Activated T-helper 1 cell treated with anti-CD3 and anti-CD28 coated beads, Interleukin-12 subunit alpha, Interleukin-12 subunit beta, Interleukin-2, Interleukin-4 antibody, amounts not matched to agents 30 ng/mL and 10 ng/mL and 1 ng/mL, durations not matched to agents 14 hours and 24 hours and 36 hours (primary cell): ENCODE results near the gene CCDC7. TPM values are rescaled to one million over a fixed set of nuclear protein-coding genes. Genes with fewer than 3 reads are reported as not detected.
"Not testable (repeated sequence)": the region's sequence is repeated elsewhere in the genome, so short reads cannot be mapped to it uniquely, and the experiment has no call there.

Experiments
- DNase-seq: peaks from one replicate; pipeline ENCODE4 v3.0.0; 2021; ENCODE audit warnings: low spot score
- H3K27ac Mint-ChIP-seq: one replicate; pipeline ENCODE4 v1.8.0; 2021; ENCODE audit warnings: mild to moderate bottlenecking, mixed read lengths
- H3K27me3 Mint-ChIP-seq: one replicate; pipeline ENCODE4 v1.8.0; 2022; ENCODE audit warnings: mild to moderate bottlenecking, moderate library complexity, mixed read lengths; ENCODE audit not compliant: insufficient read depth
- H3K36me3 Mint-ChIP-seq: one replicate; pipeline ENCODE4 v1.8.0; 2021; ENCODE audit warnings: low read depth, mixed read lengths
- H3K4me1 Mint-ChIP-seq: one replicate; pipeline ENCODE4 v1.8.0; 2021; ENCODE audit warnings: low read depth, mixed read lengths
- H3K4me3 Mint-ChIP-seq: one replicate; pipeline ENCODE4 v1.8.0; 2021; ENCODE audit warnings: mild to moderate bottlenecking, moderate library complexity, mixed read lengths
- H3K9me3 Mint-ChIP-seq: one replicate; pipeline ENCODE4 v1.8.0; 2021; ENCODE audit warnings: mixed read lengths
- intact Hi-C: fragments of 100-400 bp; cut with micrococcal nuclease; formaldehyde crosslinking; loops from one replicate; pipeline ENCODE4 v1.15.1; 2024
- total RNA-seq: library from RNA; stranded (reverse); gene quantifications from 2 replicates; pipeline ENCODE4 v1.2.3, GENCODE V29; 2022

CCDC7 gene
- total RNA-seq, 1 donor from 2014 or later, result 9.0 TPM

GRCh38 chr10:32889631-32890212 lies 443.8 kb downstream of the CCDC7 start:
- Mint-ChIP-seq H3K4me1 (peaks cover 5% of the 10 kb centered on the region), H3K27me3 (no peaks in the 10 kb centered on the region), H3K9me3 (no peaks in the 10 kb centered on the region), H3K4me3 (no peak overlapping the region), H3K27ac (no peak overlapping the region), H3K36me3 (no peaks in the 10 kb centered on the region)
- no peak for DNase-seq
- intact Hi-C loops, result no loop called here

GRCh38 chr10:32890444-32890843 lies 444.5 kb downstream of the CCDC7 start:
- H3K4me3 Mint-ChIP-seq, result no peak overlapping the region
- no peak overlapping the region for H3K27ac Mint-ChIP-seq
- H3K27me3 Mint-ChIP-seq, result no peaks in the 10 kb centered on the region
- H3K9me3 Mint-ChIP-seq, result no peaks in the 10 kb centered on the region
- DNase-seq, result no peak
- intact Hi-C loops, result no loop called here
- peaks cover 5% of the 10 kb centered on the region for H3K4me1 Mint-ChIP-seq
- no peaks in the 10 kb centered on the region for H3K36me3 Mint-ChIP-seq

GRCh38 chr10:32891261-32891660 lies 445.3 kb downstream of the CCDC7 start:
- Mint-ChIP-seq H3K4me3 (no peak overlapping the region), H3K4me1 (peaks cover 5% of the 10 kb centered on the region), H3K36me3 (peaks cover 1% of the 10 kb centered on the region), H3K27me3 (no peaks in the 10 kb centered on the region), H3K27ac (no peak overlapping the region), H3K9me3 (no peaks in the 10 kb centered on the region)
- intact Hi-C loops, result no loop called here
- DNase-seq, result no peak

GRCh38 chr10:32893434-32893833 lies 447.5 kb downstream of the CCDC7 start:
- intact Hi-C loops, result no loop called here
- no peaks in the 10 kb centered on the region for H3K27me3 Mint-ChIP-seq
- DNase-seq, result no peak
- H3K36me3 Mint-ChIP-seq, result peaks cover 10% of the 10 kb centered on the region
- peaks cover 5% of the 10 kb centered on the region for H3K4me1 Mint-ChIP-seq
- H3K27ac Mint-ChIP-seq, result no peak overlapping the region
- H3K4me3 Mint-ChIP-seq, result no peak overlapping the region
- no peaks in the 10 kb centered on the region for H3K9me3 Mint-ChIP-seq

GRCh38 chr10:32893916-32894664 lies 448.1 kb downstream of the CCDC7 start:
- no peak for DNase-seq
- H3K27me3 Mint-ChIP-seq, result no peaks in the 10 kb centered on the region
- peaks cover 5% of the 10 kb centered on the region for H3K4me1 Mint-ChIP-seq
- no peak overlapping the region for H3K27ac Mint-ChIP-seq
- H3K9me3 Mint-ChIP-seq, result no peaks in the 10 kb centered on the region
- peaks cover 10% of the 10 kb centered on the region for H3K36me3 Mint-ChIP-seq
- H3K4me3 Mint-ChIP-seq, result no peak overlapping the region
- intact Hi-C loops, result no loop called here

- H3K27me3 Mint-ChIP-seq, intact Hi-C loops, H3K4me3 Mint-ChIP-seq, H3K9me3 Mint-ChIP-seq, DNase-seq, H3K4me1 Mint-ChIP-seq, H3K27ac Mint-ChIP-seq: not testable (repeated sequence)
- peaks cover 10% of the 10 kb centered on the region for H3K36me3 Mint-ChIP-seq
Measured at GRCh38 chr10:32895200-32895968, 449.4 kb downstream of the CCDC7 start.

- Mint-ChIP-seq H3K4me1 (no peaks in the 10 kb centered on the region), H3K36me3 (peaks cover 11% of the 10 kb centered on the region), H3K9me3 (no peaks in the 10 kb centered on the region), H3K27me3 (no peaks in the 10 kb centered on the region), H3K4me3 (no peak overlapping the region), H3K27ac (no peak overlapping the region)
- intact Hi-C loops, result no loop called here
- no peak for DNase-seq
Measured at GRCh38 chr10:32901815-32902214, 455.9 kb downstream of the CCDC7 start.

GRCh38 chr10:32905466-32905865 lies 459.5 kb downstream of the CCDC7 start:
- no peaks in the 10 kb centered on the region for H3K27me3 Mint-ChIP-seq
- intact Hi-C loops, result no loop called here
- H3K27ac Mint-ChIP-seq, result no peak overlapping the region
- no peak overlapping the region for H3K4me3 Mint-ChIP-seq
- H3K9me3 Mint-ChIP-seq, result no peaks in the 10 kb centered on the region
- no peaks in the 10 kb centered on the region for H3K4me1 Mint-ChIP-seq
- DNase-seq, result no peak
- peaks cover 11% of the 10 kb centered on the region for H3K36me3 Mint-ChIP-seq

GRCh38 chr10:32906595-32906994 lies 460.7 kb downstream of the CCDC7 start:
- no peak overlapping the region for H3K4me3 Mint-ChIP-seq
- intact Hi-C loops, result no loop called here
- H3K27me3 Mint-ChIP-seq, result no peaks in the 10 kb centered on the region
- H3K4me1 Mint-ChIP-seq, result no peaks in the 10 kb centered on the region
- no peak for DNase-seq
- H3K36me3 Mint-ChIP-seq, result peaks cover 14% of the 10 kb centered on the region
- H3K9me3 Mint-ChIP-seq, result no peaks in the 10 kb centered on the region
- H3K27ac Mint-ChIP-seq, result no peak overlapping the region

- H3K27me3 Mint-ChIP-seq, result no peaks in the 10 kb centered on the region
- no peak overlapping the region for H3K27ac Mint-ChIP-seq
- no peaks in the 10 kb centered on the region for H3K9me3 Mint-ChIP-seq
Measured at GRCh38 chr10:32909456-32909855, 463.5 kb downstream of the CCDC7 start.

GRCh38 chr10:32909970-32910369 lies 464.0 kb downstream of the CCDC7 start:
- H3K36me3 Mint-ChIP-seq, result peaks cover 26% of the 10 kb centered on the region
- intact Hi-C loops, H3K4me1 Mint-ChIP-seq, DNase-seq, H3K27ac Mint-ChIP-seq, H3K27me3 Mint-ChIP-seq, H3K9me3 Mint-ChIP-seq, H3K4me3 Mint-ChIP-seq: not testable (repeated sequence)

More at GRCh38 chr10:32909456-32909855, 463.5 kb downstream of the CCDC7 start:
- no peak for DNase-seq
- no peak overlapping the region for H3K4me3 Mint-ChIP-seq
- no peaks in the 10 kb centered on the region for H3K4me1 Mint-ChIP-seq
- peaks cover 26% of the 10 kb centered on the region for H3K36me3 Mint-ChIP-seq
- intact Hi-C loops, result no loop called here

- intact Hi-C loops, result no loop called here
- H3K9me3 Mint-ChIP-seq, result no peaks in the 10 kb centered on the region
- no peak overlapping the region for H3K27ac Mint-ChIP-seq
- peaks cover 27% of the 10 kb centered on the region for H3K36me3 Mint-ChIP-seq
- H3K27me3 Mint-ChIP-seq, result no peaks in the 10 kb centered on the region
- H3K4me3 Mint-ChIP-seq, result no peak overlapping the region
- no peak for DNase-seq
- no peaks in the 10 kb centered on the region for H3K4me1 Mint-ChIP-seq
Measured at GRCh38 chr10:32911285-32912016, 465.5 kb downstream of the CCDC7 start.
